A673 (cell line): ENCODE measurements around the gene RINT1. TPM values are rescaled to one million over a fixed set of nuclear protein-coding genes. Genes with fewer than 3 reads are reported as not detected.
A peak's percentile ranks its signal among the peaks of the same experiment; 100 is the strongest.

Experiments
- BruUV-seq: library from RNA; stranded (reverse); fragments of 400-500 nt; replicated peaks from 2 replicates; lab custom pipeline; 2021; lab: Mats Ljungman, UMichigan
- CTCF ChIA-PET: fragments of 300-600 bp; sonication (Branson Sonifier 250); formaldehyde crosslinking; loops from one replicate; lab custom pipeline; 2022; ENCODE audit warnings: antibody characterized with exemption; lab: Charles Lee
- POLR2A ChIA-PET: fragments of 300-600 bp; sonication (Branson Sonifier 250); formaldehyde crosslinking; loops from one replicate; lab custom pipeline; 2022; ENCODE audit warnings: antibody characterized with exemption; ENCODE audit not compliant: low non-redundant PET; lab: Charles Lee
- DNase-seq: peaks from one replicate; pipeline ENCODE4 v3.0.0-alpha.2; 2015; ENCODE audit warnings: low spot score
- H3K27ac ChIP-seq: fragments of 200-600 bp; sonication (generic); 2 replicates; pipeline ENCODE4 v1.5.1; 2016; ENCODE audit warnings: mixed run types, low read depth, mild to moderate bottlenecking, mixed read lengths, antibody characterized with exemption, low read length; ENCODE audit not compliant: poor library complexity, severe bottlenecking
- H3K27me3 ChIP-seq: fragments of 200-600 bp; sonication (generic); replicated peaks from 2 replicates; pipeline ENCODE4 v1.6.1; 2017; ENCODE audit warnings: mixed run types, low read depth, mild to moderate bottlenecking, mixed read lengths, antibody characterized with exemption, low read length; ENCODE audit not compliant: insufficient read depth, poor library complexity
- H3K36me3 ChIP-seq: fragments of 200-600 bp; sonication (generic); 2 replicates; pipeline ENCODE4 v1.6.1; 2016; ENCODE audit warnings: mixed run types, mild to moderate bottlenecking, mixed read lengths, antibody characterized with exemption, low read length; ENCODE audit not compliant: insufficient read depth, poor library complexity, severe bottlenecking
- H3K4me1 ChIP-seq: fragments of 200-600 bp; sonication (generic); 2 replicates; pipeline ENCODE4 v1.6.1; 2017; ENCODE audit warnings: mixed run types, mild to moderate bottlenecking, mixed read lengths, antibody characterized with exemption, low read length; ENCODE audit not compliant: insufficient read depth, poor library complexity, severe bottlenecking
- H3K4me3 ChIP-seq: fragments of 200-600 bp; sonication (generic); 2 replicates; pipeline ENCODE4 v1.5.1; 2016; ENCODE audit warnings: low read depth, mixed run types, mild to moderate bottlenecking, mixed read lengths, low read length; ENCODE audit not compliant: poor library complexity, severe bottlenecking
- H3K9me3 ChIP-seq: fragments of 200-600 bp; sonication (generic); 2 replicates; pipeline ENCODE4 v1.6.1; 2016; ENCODE audit warnings: mixed run types, low read depth, mild to moderate bottlenecking, mixed read lengths, antibody characterized with exemption, low read length; ENCODE audit not compliant: poor library complexity, severe bottlenecking
- EZH2 ChIP-seq: fragments of 200-600 bp; sonication (generic); IDR thresholded peaks from 2 replicates; pipeline ENCODE4 v1.6.1; 2017; ENCODE audit warnings: borderline replicate concordance, low read depth, mild to moderate bottlenecking, mixed read lengths, antibody characterized with exemption, low read length; ENCODE audit not compliant: poor library complexity, severe bottlenecking
- intact Hi-C: fragments of 100-400 bp; cut with micrococcal nuclease; formaldehyde crosslinking; loops from one replicate; pipeline ENCODE4 v1.10.0; 2022; ENCODE audit not compliant: unreplicated experiment
- total RNA-seq: library from RNA; stranded (reverse); gene quantifications from 2 replicates; pipeline ENCODE4 v1.2.3, GENCODE V29; 2021
- TF ChIP-seq, protein P1 (sequence below): fragments of 300-800, 200-600 bp; sonication (generic); conservative IDR thresholded peaks from 2 replicates; pipeline ENCODE4 v1.5.1; 2017; ENCODE audit warnings: low read depth, mild to moderate bottlenecking, antibody characterized with exemption, low read length, moderate library complexity, mixed read lengths

Gene RINT1
- total RNA-seq, 1 experiment from 2014 or later, result 34.9 TPM

DNA sequence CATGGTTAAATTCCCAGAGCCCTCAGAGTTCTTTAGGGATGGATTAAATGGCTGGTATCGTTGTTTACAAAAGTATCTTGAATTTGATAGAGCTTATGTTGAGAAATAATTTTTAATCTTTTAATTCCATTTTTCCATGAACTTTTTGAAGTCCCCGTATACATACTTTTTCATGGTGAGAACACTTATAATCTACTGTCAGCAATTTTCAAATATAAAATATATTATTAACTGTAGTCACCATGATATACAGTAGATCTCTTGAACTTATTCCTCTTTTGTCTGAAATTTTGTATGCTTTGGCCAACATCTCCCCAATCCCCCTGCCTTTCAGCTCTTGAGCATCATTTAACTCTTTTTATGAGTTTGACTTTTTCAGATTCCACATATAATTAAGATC, 39.9 kb downstream of the RINT1 start:
- ChIA-PET POLR2A (no interaction called here), CTCF (no interaction called here)
- no peaks in the 10 kb centered on the region for H3K27me3 ChIP-seq
- no peak overlapping the region for H3K4me3 ChIP-seq
- DNase-seq, result no peak
- peaks cover 9% of the 10 kb centered on the region for H3K36me3 ChIP-seq
- no TSS peak for BruUV-seq
- H3K9me3 ChIP-seq, result no peaks in the 10 kb centered on the region
- no peak overlapping the region for H3K27ac ChIP-seq
- H3K4me1 ChIP-seq, result no peaks in the 10 kb centered on the region
- TF ChIP-seq EZH2, result no peak
- TF ChIP-seq, protein P1, sequence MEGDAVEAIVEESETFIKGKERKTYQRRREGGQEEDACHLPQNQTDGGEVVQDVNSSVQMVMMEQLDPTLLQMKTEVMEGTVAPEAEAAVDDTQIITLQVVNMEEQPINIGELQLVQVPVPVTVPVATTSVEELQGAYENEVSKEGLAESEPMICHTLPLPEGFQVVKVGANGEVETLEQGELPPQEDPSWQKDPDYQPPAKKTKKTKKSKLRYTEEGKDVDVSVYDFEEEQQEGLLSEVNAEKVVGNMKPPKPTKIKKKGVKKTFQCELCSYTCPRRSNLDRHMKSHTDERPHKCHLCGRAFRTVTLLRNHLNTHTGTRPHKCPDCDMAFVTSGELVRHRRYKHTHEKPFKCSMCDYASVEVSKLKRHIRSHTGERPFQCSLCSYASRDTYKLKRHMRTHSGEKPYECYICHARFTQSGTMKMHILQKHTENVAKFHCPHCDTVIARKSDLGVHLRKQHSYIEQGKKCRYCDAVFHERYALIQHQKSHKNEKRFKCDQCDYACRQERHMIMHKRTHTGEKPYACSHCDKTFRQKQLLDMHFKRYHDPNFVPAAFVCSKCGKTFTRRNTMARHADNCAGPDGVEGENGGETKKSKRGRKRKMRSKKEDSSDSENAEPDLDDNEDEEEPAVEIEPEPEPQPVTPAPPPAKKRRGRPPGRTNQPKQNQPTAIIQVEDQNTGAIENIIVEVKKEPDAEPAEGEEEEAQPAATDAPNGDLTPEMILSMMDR, result no peak
- intact Hi-C loops, result no loop called here

DNA sequence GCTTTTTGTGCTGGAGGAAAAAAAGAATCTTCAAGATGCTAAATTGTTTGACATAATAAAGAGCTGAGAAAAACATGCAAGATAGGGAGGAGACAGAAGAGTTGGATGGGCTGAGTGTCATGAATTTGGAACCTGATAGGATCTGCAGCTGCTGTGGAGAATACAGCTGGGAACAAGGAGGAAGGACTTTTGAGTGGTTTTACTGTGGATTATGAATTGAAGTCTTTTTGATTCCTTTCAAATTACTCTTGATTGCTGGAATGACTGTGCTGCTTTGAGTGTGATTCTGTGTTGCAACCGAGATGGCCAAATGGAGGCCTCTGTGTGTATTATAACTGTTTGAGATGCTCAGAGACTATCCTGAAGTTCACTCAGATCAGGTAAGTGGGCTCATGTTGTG, 45.2 kb downstream of the RINT1 start:
- TF ChIP-seq EZH2, result no peak
- TF ChIP-seq, protein P1, result no peak
- no peak overlapping the region for H3K27ac ChIP-seq
- no TSS peak for BruUV-seq
- DNase-seq, result no peak
- peaks cover 7% of the 10 kb centered on the region for H3K4me1 ChIP-seq
- H3K36me3 ChIP-seq, result no peaks in the 10 kb centered on the region
- H3K27me3 ChIP-seq, result no peaks in the 10 kb centered on the region
- ChIA-PET POLR2A (no interaction called here), CTCF (no interaction called here)
- no peak overlapping the region for H3K4me3 ChIP-seq
- intact Hi-C loops, result no loop called here
- no peaks in the 10 kb centered on the region for H3K9me3 ChIP-seq

DNA sequence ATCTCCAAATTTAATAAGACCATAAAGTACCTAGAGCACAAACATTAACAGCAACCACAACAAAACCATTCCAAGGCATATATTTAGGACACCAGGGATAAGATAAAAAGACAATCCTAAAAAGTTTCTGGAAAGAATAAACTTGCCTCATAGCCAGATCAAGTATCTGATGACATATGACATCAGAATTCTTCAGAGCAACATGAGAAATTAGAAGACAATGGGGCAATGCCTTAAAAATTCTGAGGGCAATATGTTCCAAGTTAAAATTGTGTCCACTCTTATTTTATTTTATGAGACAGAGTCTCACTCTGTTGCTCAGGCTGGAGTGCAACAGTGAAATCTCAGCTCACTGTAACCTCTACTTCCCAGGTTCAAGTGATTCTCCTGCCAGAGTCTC, 46.5 kb downstream of the RINT1 start:
- Histone ChIP-seq H3K4me3 (no peak overlapping the region), H3K9me3 (no peaks in the 10 kb centered on the region), H3K27me3 (no peaks in the 10 kb centered on the region), H3K4me1 (peaks cover 7% of the 10 kb centered on the region), H3K27ac (peak overlapping the region; percentile 25), H3K36me3 (no peaks in the 10 kb centered on the region)
- BruUV-seq, result no TSS peak
- no peak for DNase-seq
- intact Hi-C loops, result no loop called here
- CTCF ChIA-PET, result no interaction called here
- POLR2A ChIA-PET, result no interaction called here
- TF ChIP-seq, protein P1, result no peak
- TF ChIP-seq EZH2, result no peak
